Head of caudate nucleus (tissue), 42 donors: ENCODE measurements around the gene NCF4.

ENCODE experiments used
- DNase-seq, 42 donors: peaks; one replicate each; pipeline versions ENCODE4 v3.0.0 to v3.0.0-alpha.2; 2020 to 2021; ENCODE audit warnings: mixed read lengths in 7 of 42
- intact Hi-C: fragments of 100-400 bp; cut with DNase I; formaldehyde crosslinking; loops from one replicate; pipeline ENCODE4 v1.15.0; 2022

The NCF4 gene

DNA sequence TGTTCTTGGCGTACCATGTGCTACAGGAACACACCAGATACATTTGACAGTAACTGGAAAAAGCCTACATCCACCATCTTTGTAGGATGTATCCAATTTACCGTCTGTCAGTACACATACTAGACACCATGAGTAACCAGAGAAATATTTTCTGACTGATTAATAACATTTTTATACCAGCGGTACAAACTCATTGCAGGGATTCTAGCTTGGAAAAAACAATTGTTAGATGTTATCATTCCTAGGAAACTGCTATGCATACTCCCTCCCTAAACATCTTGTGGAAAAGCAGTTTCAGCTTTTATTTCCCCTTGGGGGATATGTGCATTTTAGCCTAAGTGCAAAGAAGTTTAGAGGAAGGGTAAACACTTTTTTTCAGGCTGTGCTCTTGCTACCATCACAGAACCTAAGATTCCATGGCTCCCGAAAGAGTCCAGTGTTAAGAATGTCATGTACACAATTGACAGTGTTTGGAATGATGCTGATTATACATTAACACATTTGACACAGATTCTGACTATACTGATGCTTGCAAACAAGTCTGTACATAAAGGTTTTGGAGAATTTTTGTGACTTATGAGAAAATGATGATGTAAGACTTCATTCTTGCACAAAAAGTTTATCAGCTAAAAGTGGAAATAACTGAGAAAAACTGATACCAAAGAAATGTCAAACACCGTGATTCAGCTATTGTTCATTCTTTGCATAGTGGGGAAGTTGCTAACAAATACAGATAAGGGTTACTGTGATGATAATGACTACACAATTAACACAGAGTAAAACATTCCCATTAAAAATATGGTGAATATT is 23.7 kb downstream of the NCF4 start:
- no peak for DNase-seq
- intact Hi-C loops, result no loop called here

DNA sequence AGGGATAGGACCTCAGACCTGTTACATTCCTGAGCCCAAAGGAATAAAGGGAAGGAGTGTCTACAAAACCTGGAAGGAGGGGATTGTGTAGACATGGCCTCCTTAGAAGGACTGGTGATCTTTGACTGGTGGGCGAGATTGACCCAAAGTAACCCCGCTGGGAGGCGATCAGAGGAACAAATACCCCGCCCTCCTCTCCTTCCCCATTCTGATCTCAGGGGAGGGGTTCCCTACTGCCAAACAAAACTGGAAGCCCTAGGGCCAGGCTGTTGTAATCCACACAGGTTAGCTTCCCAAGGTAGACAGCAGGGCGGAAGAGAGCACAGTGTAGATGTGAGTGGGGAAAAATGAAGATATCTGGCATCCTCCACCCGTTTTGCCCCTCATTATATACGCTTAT is 24.7 kb downstream of the NCF4 start:
- DNase-seq, result no peak
- intact Hi-C loops, result no loop called here

DNA sequence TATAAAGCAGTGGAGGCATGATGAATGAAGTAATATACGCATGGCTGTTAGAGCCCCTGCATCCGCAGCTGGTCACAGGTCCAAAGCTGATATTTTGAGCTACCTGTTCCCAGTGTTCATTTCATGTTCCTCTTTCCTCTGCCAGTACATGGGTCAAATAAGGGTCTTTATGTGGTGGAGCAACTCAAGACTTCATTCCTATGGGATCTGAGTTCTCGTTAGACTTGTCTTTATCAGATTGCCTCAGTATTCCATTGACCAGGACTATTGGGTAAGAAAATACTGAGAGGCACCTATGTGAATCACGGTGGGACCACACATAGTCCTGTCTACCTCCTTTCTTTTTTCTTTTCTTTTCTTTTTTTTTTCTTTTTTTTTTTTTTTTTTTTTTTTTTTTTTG is 25.2 kb downstream of the NCF4 start:
- intact Hi-C loops, result no loop called here
- no peak for DNase-seq

DNA sequence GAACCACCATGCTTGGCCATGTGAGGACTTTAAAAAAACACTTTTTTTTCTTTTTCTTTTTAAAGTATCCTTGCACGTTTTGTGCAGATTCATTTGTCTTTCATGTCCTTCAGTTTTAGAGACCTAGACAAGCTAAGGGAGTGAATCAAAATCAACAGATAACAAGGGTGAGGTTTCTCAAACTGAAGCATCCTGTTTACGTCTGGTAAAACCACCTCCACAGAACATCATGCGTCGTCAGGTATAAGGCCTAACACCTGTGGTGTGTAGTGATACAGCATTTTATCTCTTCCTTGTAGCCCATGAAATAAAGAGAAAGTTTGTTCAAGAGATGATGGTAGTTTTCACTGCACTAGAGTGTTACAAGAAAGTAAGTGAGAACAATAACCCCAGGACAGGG is 26.4 kb downstream of the NCF4 start:
- no peak for DNase-seq
- intact Hi-C loops, result no loop called here

DNA sequence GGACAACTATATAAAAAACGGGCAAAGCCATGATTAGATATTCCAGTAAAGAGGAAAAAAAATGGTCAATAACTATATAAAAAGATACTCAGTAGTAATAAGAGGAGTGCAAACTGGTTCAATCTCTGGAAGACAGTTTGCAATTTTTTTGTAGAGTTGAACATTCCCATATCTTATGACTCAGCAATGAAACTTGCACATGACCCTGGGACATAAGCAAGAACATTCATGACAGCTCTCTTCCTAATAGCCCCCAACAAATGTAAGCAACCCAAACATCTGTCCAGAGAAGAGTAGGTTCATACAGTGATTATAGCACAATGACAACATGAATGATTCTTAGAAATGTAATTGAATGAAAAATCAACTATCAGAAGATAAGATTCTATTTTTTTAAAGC is 30.8 kb downstream of the NCF4 start:
- intact Hi-C loops, result no loop called here
- DNase-seq, result no peak

DNA sequence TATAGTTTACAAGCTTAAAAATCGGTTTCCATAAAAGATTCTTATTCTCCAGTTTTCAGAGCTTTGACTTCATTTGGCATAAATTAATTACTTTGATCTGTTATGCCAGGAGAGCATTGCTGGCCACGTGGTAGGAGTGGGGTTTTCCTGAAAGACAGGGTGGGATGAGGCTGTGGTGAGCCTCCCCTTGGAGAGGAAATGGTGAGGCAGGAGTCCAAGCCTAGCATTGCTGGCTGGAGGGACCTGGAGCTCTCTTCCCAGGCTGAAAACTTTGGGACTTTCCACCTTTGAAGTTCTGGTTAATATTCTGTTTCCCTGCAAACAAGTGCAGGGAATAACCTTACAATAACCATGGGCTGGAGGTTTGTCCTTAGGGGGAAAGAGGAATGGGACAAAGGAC is 31.5 kb downstream of the NCF4 start:
- DNase-seq, result no peak
- intact Hi-C loops, result no loop called here

DNA sequence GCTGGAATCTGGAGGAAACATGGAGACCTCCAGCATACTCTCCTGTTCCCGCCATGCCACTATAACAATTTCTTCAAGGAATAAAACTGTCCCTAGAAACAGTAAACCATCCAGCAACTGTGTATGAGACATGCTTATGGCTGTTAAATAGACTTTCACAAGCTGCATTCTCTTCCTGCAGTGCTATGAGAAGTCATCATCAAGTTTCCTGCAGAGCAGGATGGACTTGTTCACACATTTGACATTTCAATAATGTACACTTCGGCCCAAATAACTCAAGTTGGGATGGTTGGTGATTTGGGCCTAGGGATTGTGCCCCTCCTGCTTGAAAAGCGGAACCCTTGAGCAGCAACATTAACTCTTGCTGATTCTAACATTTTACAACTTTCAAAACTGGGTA is 32.5 kb downstream of the NCF4 start:
- intact Hi-C loops, result no loop called here
- no peak for DNase-seq

DNA sequence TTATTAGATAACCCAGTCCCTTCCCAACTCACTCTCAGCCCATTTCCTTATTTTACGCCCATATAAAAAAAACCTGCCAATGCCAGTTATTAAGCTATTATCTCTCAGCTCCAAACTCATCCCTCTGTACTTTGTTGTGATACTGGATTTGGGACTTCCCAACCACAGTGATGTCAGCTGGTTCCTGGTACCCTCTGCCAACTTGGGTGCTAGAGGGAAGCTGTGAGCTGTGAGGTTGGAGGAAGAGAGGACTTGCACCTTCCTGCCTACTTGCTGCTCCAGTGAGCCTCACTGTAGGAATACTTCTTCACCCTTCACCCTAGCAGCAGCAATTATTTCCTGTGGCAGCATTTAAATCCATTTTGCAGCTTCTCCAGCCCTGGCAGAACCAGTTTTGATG is 33.5 kb downstream of the NCF4 start:
- no peak for DNase-seq
- intact Hi-C loops, result no loop called here

DNA sequence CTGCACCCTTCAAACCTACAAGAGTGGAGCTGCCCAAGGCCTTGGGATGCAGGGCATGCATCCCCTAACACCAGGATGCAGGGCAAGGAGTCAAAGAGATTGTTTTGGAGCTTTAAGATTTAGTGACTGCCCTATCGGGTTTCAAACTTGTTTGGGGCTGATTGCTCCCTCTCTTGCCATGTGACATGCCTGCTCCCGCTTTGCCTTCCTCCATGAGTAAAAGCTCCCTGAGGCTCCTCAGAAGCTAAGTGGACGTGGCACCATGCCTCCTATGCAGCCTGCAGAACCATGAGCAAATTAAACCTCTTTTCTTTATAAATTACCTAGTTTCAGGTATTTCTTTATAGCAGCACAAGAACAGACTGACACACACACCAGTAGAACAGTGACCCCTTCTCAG is 36.8 kb downstream of the NCF4 start:
- DNase-seq, result no peak
- intact Hi-C loops, result no loop called here

DNA sequence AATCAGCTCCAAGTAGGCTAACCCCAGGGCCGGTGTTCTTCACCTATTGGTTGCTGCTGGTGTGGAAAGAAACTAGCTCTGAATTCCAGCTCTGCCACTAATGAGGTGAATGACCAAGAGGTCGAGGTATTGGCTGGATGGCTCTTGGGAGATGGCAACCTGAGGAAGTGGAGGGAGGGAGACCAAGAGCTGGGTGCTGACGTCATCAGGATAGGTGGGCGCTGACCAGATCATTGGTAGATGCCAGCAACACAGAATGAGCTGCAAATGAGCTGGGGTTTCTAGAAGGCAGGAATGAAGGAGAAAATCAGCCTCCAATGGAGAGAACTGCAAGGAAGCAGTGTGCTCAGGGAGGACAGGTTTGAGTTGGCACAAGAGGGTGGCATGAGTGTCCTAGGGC is 37.9 kb downstream of the NCF4 start:
- DNase-seq, result no peak
- intact Hi-C loops, result no loop called here

DNA sequence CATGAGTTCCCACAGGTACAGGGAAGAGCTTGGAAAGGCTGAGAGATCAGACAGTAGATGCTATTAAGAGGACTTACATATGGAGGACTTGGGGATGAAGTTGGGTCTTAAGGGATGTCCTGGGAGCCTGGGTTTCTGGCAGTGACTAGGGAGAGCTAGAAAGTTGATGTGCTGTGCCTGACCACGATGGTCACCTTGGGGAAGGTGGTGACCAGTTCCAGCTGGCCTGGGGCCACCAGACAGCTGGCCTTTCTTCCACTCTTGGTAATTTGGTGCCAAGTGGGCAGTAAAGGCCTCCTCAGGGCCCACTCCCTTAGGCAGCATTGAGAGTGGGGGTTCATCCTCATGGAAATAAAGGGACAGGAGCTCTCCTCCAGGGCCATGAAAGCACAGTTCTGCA is 38.7 kb downstream of the NCF4 start:
- DNase-seq, result no peak
- intact Hi-C loops, result no loop called here

DNA sequence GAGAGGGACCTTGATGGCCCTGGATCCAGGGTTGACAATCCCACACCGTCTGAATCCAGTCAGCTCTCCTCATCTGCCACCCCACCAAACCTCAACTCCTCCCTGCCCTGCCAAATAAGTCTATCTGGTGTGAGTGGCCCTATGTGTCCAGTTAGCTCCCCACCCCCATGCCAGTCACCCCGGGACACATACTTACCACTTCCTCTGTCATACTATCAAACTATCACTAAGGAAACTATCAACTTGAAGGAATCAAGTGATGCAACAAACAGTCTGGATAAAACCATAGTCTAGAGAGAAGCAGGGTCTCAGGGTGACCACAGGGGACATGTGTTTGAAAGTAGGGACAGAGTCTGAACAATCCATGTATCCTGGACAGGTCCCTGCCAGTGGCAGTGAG is 39.4 kb downstream of the NCF4 start:
- intact Hi-C loops, result no loop called here
- no peak for DNase-seq

DNA sequence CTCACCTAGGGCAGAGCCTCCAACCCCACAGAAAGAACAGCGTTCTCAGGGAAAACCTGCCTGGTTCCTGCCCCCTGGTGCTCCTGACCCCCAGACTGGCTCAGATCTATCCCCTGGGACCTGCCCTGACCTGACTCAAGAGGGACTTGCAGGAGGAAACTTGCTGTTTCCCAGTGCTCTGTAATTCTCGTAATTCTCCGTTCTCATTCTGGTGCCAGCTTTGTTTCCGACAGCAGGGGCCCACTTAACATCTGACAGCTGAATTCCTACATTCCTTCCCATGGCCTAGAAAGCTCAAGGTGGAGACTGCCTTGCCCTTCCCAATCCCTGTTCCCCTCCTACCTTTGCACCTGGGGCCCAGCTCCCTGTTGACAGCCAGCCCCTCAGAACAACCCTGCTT is 40.1 kb downstream of the NCF4 start:
- intact Hi-C loops, result no loop called here
- no peak for DNase-seq

DNA sequence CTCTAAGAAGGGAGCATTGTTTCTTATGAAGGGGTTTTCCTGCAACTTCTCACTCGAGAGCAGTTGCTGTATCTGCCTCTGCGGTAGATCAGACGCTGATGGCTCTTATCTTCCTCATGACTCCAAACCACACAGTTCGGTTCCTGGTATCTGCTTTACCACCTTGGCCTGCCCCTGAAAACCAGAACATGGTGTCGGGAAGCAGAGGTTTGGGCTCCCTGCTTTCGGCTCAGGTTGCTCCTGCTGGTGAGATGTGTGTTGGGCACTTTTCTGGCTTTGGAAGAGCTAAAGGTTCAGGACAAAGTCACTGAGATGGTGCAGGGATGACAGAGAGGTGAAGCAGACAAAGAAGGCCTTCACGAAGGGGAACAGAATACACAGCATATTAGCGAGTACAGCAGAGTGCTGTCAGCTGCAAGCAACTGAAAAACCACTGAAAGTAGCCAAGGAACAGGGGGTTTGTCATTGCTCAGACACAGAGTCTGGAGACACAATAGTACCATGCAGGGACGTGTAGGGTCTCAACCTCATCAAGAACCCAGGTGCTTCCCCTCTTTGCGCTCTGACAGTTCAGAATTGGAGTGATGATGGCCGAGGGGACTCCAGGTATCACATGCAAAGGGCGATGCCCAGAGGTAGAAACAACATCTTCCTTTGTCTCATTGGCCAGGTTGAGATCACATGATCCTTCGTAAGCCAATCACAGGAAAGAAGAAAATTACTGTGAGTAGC is 40.8 kb downstream of the NCF4 start:
- DNase-seq, result no peak
- intact Hi-C loops, result no loop called here

DNA sequence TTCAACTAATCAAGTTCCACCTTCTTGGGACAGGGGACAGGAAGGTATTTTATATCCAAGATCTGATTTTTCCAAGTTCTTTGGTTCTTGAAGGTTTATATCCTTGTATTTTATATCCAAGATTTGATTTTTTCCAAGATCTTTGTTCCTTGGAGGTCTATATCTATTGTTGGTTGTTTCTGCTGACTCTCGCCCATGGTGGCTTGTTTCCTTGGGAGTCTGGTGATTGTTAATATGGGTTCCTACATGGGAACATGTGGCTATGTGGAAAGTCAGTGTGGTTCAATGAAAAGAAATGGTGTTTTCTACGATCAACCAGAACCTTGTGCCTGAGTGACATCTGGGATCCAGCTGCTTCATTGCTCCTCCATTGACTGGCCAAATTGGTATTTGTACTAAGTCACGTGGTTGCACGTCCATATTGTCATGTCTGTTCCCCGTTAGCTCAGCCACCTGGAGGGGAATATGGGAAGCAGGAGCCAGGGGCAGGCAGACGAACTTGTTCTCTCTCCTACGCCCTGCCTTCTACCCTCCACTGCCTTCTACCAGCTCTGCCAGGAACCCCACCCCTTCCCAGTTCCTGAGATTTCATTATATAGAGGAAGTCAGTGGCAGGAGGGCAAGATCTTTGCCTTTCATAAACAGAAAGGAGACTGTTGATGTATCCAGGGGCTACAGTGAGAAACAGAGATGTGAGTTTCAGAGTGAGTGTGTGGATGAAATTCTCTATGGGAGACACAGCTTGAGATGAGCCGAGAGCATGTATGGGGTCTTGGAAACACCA is 41.5 kb downstream of the NCF4 start:
- no peak for DNase-seq
- intact Hi-C loops, result no loop called here

DNA sequence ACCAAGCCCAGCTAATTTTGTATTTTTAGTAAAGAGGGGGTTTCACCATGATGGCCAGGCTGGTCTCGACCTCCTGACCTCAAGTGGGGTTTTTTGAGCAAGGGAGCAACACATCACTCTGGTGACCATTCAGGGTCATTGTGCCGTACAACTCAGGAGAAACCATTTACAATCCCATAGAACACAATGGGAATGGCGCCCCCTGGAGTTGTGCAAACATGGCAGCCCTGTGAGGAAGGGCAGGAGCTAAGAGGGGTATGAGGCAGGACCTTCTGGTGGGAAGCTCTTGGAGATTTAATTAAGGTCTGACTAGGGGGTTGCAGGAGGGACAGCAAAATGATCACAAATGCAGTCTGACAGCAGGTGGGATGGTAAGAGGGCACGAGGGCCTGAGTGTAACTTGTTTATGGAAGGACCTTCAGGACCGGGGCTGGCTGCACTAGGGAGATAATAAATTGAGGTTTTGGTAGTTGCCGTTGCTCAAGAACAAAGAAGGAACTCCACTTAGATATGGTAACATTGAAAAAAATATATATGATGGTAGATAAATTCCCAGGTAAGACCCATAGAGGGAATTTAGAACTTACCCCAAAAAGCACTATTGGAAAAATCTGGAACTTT is 43.6 kb downstream of the NCF4 start:
- intact Hi-C loops, result no loop called here

DNA sequence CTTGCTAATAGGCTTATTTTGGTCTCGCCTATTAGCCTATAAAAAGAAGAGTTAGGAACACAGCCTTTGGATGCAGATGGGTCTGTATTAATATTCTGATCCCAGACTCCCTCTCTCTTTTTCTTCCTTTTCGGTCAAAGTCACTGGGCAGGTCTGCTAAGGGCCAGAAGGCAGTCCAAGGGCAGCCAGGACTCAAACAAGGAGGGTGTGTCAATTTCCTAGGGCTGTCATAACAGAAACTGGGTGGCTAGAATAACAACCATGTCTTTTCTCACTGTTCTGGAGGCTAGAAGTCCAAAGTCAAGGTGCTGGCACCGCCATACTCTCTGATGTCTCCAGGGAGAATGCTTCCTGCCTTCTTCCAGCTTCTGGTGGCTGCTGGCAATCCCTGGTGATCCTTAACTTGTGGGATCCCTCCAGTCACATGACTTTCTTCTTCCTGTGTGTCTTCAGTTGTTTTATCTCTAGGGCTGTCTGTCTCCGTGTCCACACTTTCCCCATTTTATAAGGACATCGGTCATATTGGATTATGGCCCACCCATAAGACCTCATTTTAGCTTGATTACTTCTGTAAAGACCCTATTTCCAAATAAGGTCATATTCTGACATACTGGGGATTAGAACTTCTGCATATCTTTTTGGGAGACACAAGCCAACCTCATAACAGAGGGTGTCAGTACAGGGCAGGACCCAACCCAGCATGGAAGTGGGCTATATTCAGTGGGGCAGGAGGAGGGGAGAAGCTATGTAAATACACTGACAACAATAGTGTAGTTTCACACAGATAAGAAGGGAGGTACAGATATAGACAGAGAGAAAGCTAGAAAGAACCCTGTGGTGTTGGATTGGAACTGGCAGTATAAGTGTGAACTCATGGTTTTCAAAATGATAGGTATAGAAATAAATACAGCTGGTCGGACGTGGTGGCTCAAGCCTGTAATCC is 46.7 kb downstream of the NCF4 start:
- intact Hi-C loops, result no loop called here
- no peak for DNase-seq

More for the DNA sequence above, 43.6 kb downstream of the NCF4 start:
- DNase-seq, result no peak

DNA sequence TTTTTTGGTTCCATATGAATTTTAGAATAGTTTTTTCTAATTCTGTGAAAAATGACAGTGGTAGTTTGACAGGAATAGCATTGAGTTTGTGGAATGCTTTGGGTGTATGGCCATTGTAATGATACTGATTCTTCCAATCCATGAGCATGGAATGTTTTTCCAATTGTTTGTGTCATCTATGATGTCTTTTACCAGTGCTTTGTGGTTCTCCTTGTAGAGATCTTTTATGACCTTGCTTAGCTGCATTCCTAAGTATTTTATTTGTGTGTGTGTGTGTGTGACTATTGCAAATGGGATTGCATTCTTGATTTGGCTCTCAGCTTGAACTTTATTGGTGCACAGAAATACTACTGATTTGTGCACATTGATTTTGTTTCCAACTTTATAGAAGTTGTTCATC is 49.7 kb downstream of the NCF4 start:
- DNase-seq, result no peak
- intact Hi-C loops, result no loop called here
